ENCODE results near the gene ST6GALNAC2.

The ST6GALNAC2 gene

GRCh38 chr17:76549215-76549518 is 36.5 kb downstream of the ST6GALNAC2 start:
- no peaks in the 10 kb centered on the region for H3K9me3 ChIP-seq (ENCODE audit: low read length)
- H3K27me3 ChIP-seq (ENCODE audit: control insufficient read depth in 1 of 2, insufficient read depth in 2 of 2, low read length in 2 of 2): no peaks in the 10 kb centered on the region
- H3K9ac ChIP-seq (ENCODE audit: low read length): no peak overlapping the region
- H3K4me3 ChIP-seq (ENCODE audit: low read depth in 1 of 2, low read length in 2 of 2): no peak overlapping the region
- H3K27ac ChIP-seq (ENCODE audit: low read depth, low read length): no peak overlapping the region
- H3K36me3 ChIP-seq (ENCODE audit: insufficient read depth, low read length): no peaks in the 10 kb centered on the region
- peaks cover 8% of the 10 kb centered on the region for H3K4me1 ChIP-seq (ENCODE audit: insufficient read depth, low read length)

- Histone ChIP-seq H3K4me1 (ENCODE audit: insufficient read depth, low read length) (peaks cover 14% of the 10 kb centered on the region), H3K9me3 (ENCODE audit: low read length) (no peaks in the 10 kb centered on the region), H3K4me3 (ENCODE audit: low read depth in 1 of 2, low read length in 2 of 2) (no peak overlapping the region), H3K27ac (ENCODE audit: low read depth, low read length) (no peak overlapping the region), H3K36me3 (ENCODE audit: insufficient read depth, low read length) (no peaks in the 10 kb centered on the region), H3K27me3 (ENCODE audit: control insufficient read depth in 1 of 2, insufficient read depth in 2 of 2, low read length in 2 of 2) (no peaks in the 10 kb centered on the region), H3K9ac (ENCODE audit: low read length) (peak overlapping the region; percentile 37)
Measured at GRCh38 chr17:76548378-76549214, 37.1 kb downstream of the ST6GALNAC2 start.

- no peaks in the 10 kb centered on the region for H3K9me3 ChIP-seq (ENCODE audit: low read length)
- H3K4me1 ChIP-seq (ENCODE audit: insufficient read depth, low read length): peaks cover 14% of the 10 kb centered on the region
- no peaks in the 10 kb centered on the region for H3K36me3 ChIP-seq (ENCODE audit: insufficient read depth, low read length)
- no peak overlapping the region for H3K27ac ChIP-seq (ENCODE audit: low read depth, low read length)
- no peak overlapping the region for H3K4me3 ChIP-seq (ENCODE audit: low read depth in 1 of 2, low read length in 2 of 2)
- no peaks in the 10 kb centered on the region for H3K27me3 ChIP-seq (ENCODE audit: control insufficient read depth in 1 of 2, insufficient read depth in 2 of 2, low read length in 2 of 2)
- H3K9ac ChIP-seq (ENCODE audit: low read length): peak overlapping the region; percentile 37
Measured at GRCh38 chr17:76547642-76548202, 37.9 kb downstream of the ST6GALNAC2 start.

- H3K4me1 ChIP-seq (ENCODE audit: insufficient read depth, low read length): peaks cover 14% of the 10 kb centered on the region
- peaks cover 0 to 4% of the 10 kb centered on the region in 2 donors for H3K27me3 ChIP-seq (ENCODE audit: control insufficient read depth in 1 of 2, insufficient read depth in 2 of 2, low read length in 2 of 2)
- H3K4me3 ChIP-seq (ENCODE audit: low read depth in 1 of 2, low read length in 2 of 2): no peak overlapping the region
- peak overlapping the region; percentile 37 for H3K9ac ChIP-seq (ENCODE audit: low read length)
- H3K36me3 ChIP-seq (ENCODE audit: insufficient read depth, low read length): no peaks in the 10 kb centered on the region
- no peaks in the 10 kb centered on the region for H3K9me3 ChIP-seq (ENCODE audit: low read length)
- peak overlapping the region; percentile 41 for H3K27ac ChIP-seq (ENCODE audit: low read depth, low read length)
Measured at GRCh38 chr17:76547183-76547641, 38.4 kb downstream of the ST6GALNAC2 start.

DNA sequence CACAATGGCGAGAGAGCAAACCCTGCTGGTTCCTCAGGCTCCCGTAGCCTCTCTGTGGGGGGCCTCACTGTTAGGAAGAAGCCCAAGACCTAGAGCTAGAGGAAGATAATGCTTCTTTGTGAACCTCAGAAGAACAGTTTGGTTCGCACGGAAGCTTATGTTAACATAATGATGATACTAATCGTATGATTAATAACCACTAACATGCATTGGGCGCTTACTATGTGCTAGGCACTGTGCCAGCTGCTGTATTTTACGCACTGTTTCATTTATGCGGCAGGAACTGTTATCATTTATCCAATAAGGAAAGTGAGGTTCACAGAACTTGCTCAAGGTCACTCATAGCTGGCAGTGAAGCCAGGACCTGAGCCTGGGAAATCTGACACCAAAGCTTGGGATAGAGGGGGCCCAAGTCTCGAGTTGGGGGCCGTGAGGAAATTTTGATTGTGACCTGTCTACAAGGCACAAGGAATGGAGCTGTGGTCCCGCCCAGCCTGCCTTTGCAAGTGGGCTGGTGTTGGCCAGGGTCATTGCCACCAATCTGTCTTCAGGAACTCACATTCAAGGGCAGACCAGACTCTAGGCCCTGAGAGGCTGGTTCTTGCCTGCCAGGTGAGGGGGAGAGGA is 39.0 kb downstream of the ST6GALNAC2 start:
- no peak overlapping the region for H3K9ac ChIP-seq (ENCODE audit: low read length)
- H3K9me3 ChIP-seq (ENCODE audit: low read length): no peaks in the 10 kb centered on the region
- no peaks in the 10 kb centered on the region for H3K36me3 ChIP-seq (ENCODE audit: insufficient read depth, low read length)
- no peak overlapping the region for H3K4me3 ChIP-seq (ENCODE audit: low read depth in 1 of 2, low read length in 2 of 2)
- H3K4me1 ChIP-seq (ENCODE audit: insufficient read depth, low read length): peaks cover 14% of the 10 kb centered on the region
- H3K27ac ChIP-seq (ENCODE audit: low read depth, low read length): peak overlapping the region; percentile 41
- H3K27me3 ChIP-seq (ENCODE audit: control insufficient read depth in 1 of 2, insufficient read depth in 2 of 2, low read length in 2 of 2): peaks cover 0 to 6% of the 10 kb centered on the region in 2 donors

GRCh38 chr17:76545918-76546555 is 39.6 kb downstream of the ST6GALNAC2 start:
- H3K36me3 ChIP-seq (ENCODE audit: insufficient read depth, low read length): no peaks in the 10 kb centered on the region
- no peak overlapping the region for H3K9ac ChIP-seq (ENCODE audit: low read length)
- H3K9me3 ChIP-seq (ENCODE audit: low read length): no peaks in the 10 kb centered on the region
- peaks cover 0 to 6% of the 10 kb centered on the region in 2 donors for H3K27me3 ChIP-seq (ENCODE audit: control insufficient read depth in 1 of 2, insufficient read depth in 2 of 2, low read length in 2 of 2)
- peaks cover 18% of the 10 kb centered on the region for H3K4me1 ChIP-seq (ENCODE audit: insufficient read depth, low read length)
- no peak overlapping the region for H3K4me3 ChIP-seq (ENCODE audit: low read depth in 1 of 2, low read length in 2 of 2)
- H3K27ac ChIP-seq (ENCODE audit: low read depth, low read length): no peak overlapping the region

DNA sequence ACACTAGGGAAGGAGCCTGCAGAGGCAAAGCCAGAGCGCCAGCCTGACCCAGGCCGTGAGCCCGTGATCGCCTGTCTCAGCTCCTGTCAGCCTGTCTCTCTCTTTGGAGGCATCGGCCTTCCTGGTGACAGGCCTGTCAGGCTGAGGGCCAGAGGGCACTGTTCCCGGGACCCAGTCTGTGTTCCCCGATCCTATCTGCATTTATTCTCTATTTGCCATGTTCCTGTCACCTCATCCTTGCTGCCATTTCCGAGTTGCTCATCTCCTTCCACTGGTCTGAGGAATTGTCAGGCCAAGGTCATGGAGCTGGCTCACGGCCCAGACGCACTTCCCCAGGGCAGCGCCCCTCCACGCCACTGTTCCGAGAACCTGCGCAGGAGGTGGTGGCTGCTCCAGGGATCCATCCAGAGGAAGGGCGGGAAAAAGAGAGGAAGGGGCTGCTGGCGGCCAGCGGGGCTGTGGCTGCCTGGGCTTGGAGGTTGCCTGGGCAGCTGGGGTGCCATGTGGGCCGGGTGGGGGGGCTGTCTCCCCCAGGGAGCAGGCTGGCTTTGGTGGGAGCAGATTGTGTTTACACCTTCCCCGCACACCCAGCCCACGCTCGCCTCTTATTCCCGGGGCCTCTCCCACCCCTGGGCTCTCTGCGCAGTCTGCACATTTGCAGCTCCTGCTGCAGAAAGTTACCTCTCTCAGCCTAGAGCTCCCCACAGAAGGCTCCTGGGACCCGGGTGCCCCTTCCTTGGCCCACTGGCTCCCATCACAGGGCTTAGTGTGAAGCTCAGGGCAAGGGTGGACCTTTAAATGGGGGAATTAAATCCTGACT is 40.9 kb downstream of the ST6GALNAC2 start:
- no peaks in the 10 kb centered on the region for H3K36me3 ChIP-seq (ENCODE audit: insufficient read depth, low read length)
- peaks cover 22% of the 10 kb centered on the region for H3K4me1 ChIP-seq (ENCODE audit: insufficient read depth, low read length)
- H3K9ac ChIP-seq (ENCODE audit: low read length): no peak overlapping the region
- peaks cover 0 to 6% of the 10 kb centered on the region in 2 donors for H3K27me3 ChIP-seq (ENCODE audit: control insufficient read depth in 1 of 2, insufficient read depth in 2 of 2, low read length in 2 of 2)
- no peak overlapping the region for H3K4me3 ChIP-seq (ENCODE audit: low read depth in 1 of 2, low read length in 2 of 2)
- H3K27ac ChIP-seq (ENCODE audit: low read depth, low read length): no peak overlapping the region
- H3K9me3 ChIP-seq (ENCODE audit: low read length): no peaks in the 10 kb centered on the region

- no peak overlapping the region for H3K4me3 ChIP-seq (ENCODE audit: low read depth in 1 of 2, low read length in 2 of 2)
- peaks cover 0 to 6% of the 10 kb centered on the region in 2 donors for H3K27me3 ChIP-seq (ENCODE audit: control insufficient read depth in 1 of 2, insufficient read depth in 2 of 2, low read length in 2 of 2)
- no peak overlapping the region for H3K9ac ChIP-seq (ENCODE audit: low read length)
- no peaks in the 10 kb centered on the region for H3K9me3 ChIP-seq (ENCODE audit: low read length)
- no peaks in the 10 kb centered on the region for H3K36me3 ChIP-seq (ENCODE audit: insufficient read depth, low read length)
- no peak overlapping the region for H3K27ac ChIP-seq (ENCODE audit: low read depth, low read length)
- H3K4me1 ChIP-seq (ENCODE audit: insufficient read depth, low read length): peaks cover 22% of the 10 kb centered on the region
Measured at GRCh38 chr17:76543826-76544545, 41.7 kb downstream of the ST6GALNAC2 start.

- H3K36me3 ChIP-seq (ENCODE audit: insufficient read depth, low read length): no peaks in the 10 kb centered on the region
- H3K27ac ChIP-seq (ENCODE audit: low read depth, low read length): no peak overlapping the region
- H3K4me3 ChIP-seq (ENCODE audit: low read depth in 1 of 2, low read length in 2 of 2): no peak overlapping the region
- no peaks in the 10 kb centered on the region for H3K9me3 ChIP-seq (ENCODE audit: low read length)
- H3K27me3 ChIP-seq (ENCODE audit: control insufficient read depth in 1 of 2, insufficient read depth in 2 of 2, low read length in 2 of 2): peaks cover 0 to 11% of the 10 kb centered on the region in 2 donors
- peaks cover 22% of the 10 kb centered on the region for H3K4me1 ChIP-seq (ENCODE audit: insufficient read depth, low read length)
- no peak overlapping the region for H3K9ac ChIP-seq (ENCODE audit: low read length)
Measured at GRCh38 chr17:76543482-76543825, 42.2 kb downstream of the ST6GALNAC2 start.

DNA sequence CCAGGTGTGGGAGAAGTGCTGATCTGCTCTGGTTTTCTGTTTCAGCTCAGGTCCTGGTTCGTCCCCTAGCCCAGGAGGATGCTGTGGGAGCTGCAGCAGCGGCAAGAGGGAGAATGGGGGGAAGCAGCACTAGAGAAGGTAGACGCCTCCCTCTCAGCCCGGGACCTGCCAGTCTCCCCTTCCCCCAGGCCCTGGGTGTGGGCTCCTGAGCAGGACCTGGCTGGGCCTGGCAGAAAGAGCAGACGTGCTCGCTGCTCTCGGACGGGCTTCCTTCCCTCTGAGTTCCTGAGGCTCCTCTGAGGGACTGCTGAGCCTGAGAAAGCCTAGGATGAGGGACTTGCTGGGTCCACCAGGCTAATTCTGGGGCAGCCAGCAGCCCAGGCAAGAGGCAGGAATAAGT is 42.7 kb downstream of the ST6GALNAC2 start:
- peaks cover 0 to 16% of the 10 kb centered on the region in 2 donors for H3K27me3 ChIP-seq (ENCODE audit: control insufficient read depth in 1 of 2, insufficient read depth in 2 of 2, low read length in 2 of 2)
- H3K36me3 ChIP-seq (ENCODE audit: insufficient read depth, low read length): no peaks in the 10 kb centered on the region
- no peak overlapping the region for H3K4me3 ChIP-seq (ENCODE audit: low read depth in 1 of 2, low read length in 2 of 2)
- H3K9me3 ChIP-seq (ENCODE audit: low read length): no peaks in the 10 kb centered on the region
- H3K4me1 ChIP-seq (ENCODE audit: insufficient read depth, low read length): peaks cover 22% of the 10 kb centered on the region
- H3K9ac ChIP-seq (ENCODE audit: low read length): no peak overlapping the region
- no peak overlapping the region for H3K27ac ChIP-seq (ENCODE audit: low read depth, low read length)
